H1 (cell line): ENCODE measurements around the gene GPC3. TPM values are rescaled to one million over a fixed set of nuclear protein-coding genes. Genes with fewer than 3 reads are reported as not detected.

Source experiments
- CTCF ChIA-PET: fragments of 300-600 bp; sonication (Branson Sonifier 250); formaldehyde crosslinking; loops from one replicate; lab custom pipeline; 2021; ENCODE audit not compliant: partially characterized antibody; lab: Charles Lee
- POLR2A ChIA-PET: fragments of 300-600 bp; sonication (Branson Sonifier 250); formaldehyde crosslinking; loops from one replicate; lab custom pipeline; 2021; ENCODE audit warnings: inconsistent platforms; ENCODE audit not compliant: partially characterized antibody; lab: Charles Lee
- DNase-seq, 2 experiments: peaks; one replicate each; pipeline versions ENCODE4 v3.0.0 to v3.0.0-alpha.2; 2010 to 2022; ENCODE audit warnings: low spot score in 2 of 2, low read depth in 1 of 2, mixed read lengths in 1 of 2
- FAIRE-seq: peaks from 2 replicates; lab custom pipeline; 2011; peaks lifted over from hg19 to GRCh38; lab: Jason Lieb, UNC
- H2AFZ ChIP-seq: 2 replicates; pipeline ENCODE4 v1.8.1; 2012; ENCODE audit warnings: low read length, inconsistent platforms
- H2AK5ac ChIP-seq: 2 replicates; pipeline ENCODE4 v1.6.1; 2013; ENCODE audit warnings: low read depth, low read length
- H2BK120ac ChIP-seq: replicated peaks from 2 replicates; pipeline ENCODE3; 2013; ENCODE audit warnings: low read depth, low read length, inconsistent platforms
- H2BK12ac ChIP-seq: 2 replicates; pipeline ENCODE4 v1.6.1; 2013; ENCODE audit warnings: low read depth, low read length
- H2BK15ac ChIP-seq: 2 replicates; pipeline ENCODE4 v1.6.1; 2013; ENCODE audit warnings: low read length
- H2BK20ac ChIP-seq: 2 replicates; pipeline ENCODE4 v1.6.1; 2013; ENCODE audit warnings: low read length
- H2BK5ac ChIP-seq: 2 replicates; pipeline ENCODE4 v1.6.1; 2013; ENCODE audit warnings: low read depth, low read length
- H3K14ac ChIP-seq: 2 replicates; pipeline ENCODE4 v1.6.1; 2013; ENCODE audit warnings: inconsistent platforms; ENCODE audit not compliant: insufficient read length
- H3K18ac ChIP-seq: 2 replicates; pipeline ENCODE4 v1.6.1; 2013; ENCODE audit warnings: low read length; ENCODE audit errors: extremely low read depth
- H3K23ac ChIP-seq: 2 replicates; pipeline ENCODE4 v1.6.1; 2013; ENCODE audit warnings: inconsistent platforms; ENCODE audit not compliant: insufficient read length
- H3K23me2 ChIP-seq: 2 replicates; pipeline ENCODE4 v1.6.1; 2013; ENCODE audit warnings: low read depth, low read length
- H3K27ac ChIP-seq: 2 replicates; pipeline ENCODE4 v1.6.1; 2011; ENCODE audit warnings: low read depth, low read length, inconsistent platforms
- H3K27me3 ChIP-seq, 4 experiments: replicated peaks in 1 of 4; 1 replicate in 1 of 4; 2 replicates in 3 of 4; pipeline versions ENCODE4 v1.6.1 to v1.8.1; 2011 to 2013; ENCODE audit warnings: low read length in 3 of 4, mild to moderate bottlenecking in 3 of 4, inconsistent platforms in 2 of 4, mixed read lengths in 2 of 4, moderate library complexity in 1 of 4; ENCODE audit not compliant: control insufficient read depth in 3 of 4, insufficient read depth in 3 of 4; ENCODE audit errors: extremely low read depth in 1 of 4
- H3K36me3 ChIP-seq, 4 experiments: 2 replicates each; pipeline versions ENCODE4 v1.6.1 to v1.8.1; 2011 to 2013; ENCODE audit warnings: mild to moderate bottlenecking in 4 of 4, low read length in 3 of 4, moderate library complexity in 2 of 4, control low read depth in 1 of 4, inconsistent platforms in 1 of 4; ENCODE audit not compliant: insufficient read depth in 4 of 4, control insufficient read depth in 2 of 4
- H3K4ac ChIP-seq: replicated peaks from 2 replicates; pipeline ENCODE3; 2013; ENCODE audit warnings: low read length, low read depth, mixed read lengths, inconsistent platforms; ENCODE audit not compliant: insufficient read length
- H3K4me1 ChIP-seq, 4 experiments: replicated peaks in 1 of 4; 1 replicate in 1 of 4; 2 replicates in 3 of 4; pipeline versions ENCODE4 v1.6.1 to v1.8.1; 2011 to 2013; ENCODE audit warnings: low read length in 3 of 4, inconsistent platforms in 2 of 4, mixed read lengths in 1 of 4; ENCODE audit not compliant: insufficient read depth in 4 of 4, control insufficient read depth in 3 of 4
- H3K4me2 ChIP-seq, 2 experiments: 2 replicates each; pipeline versions ENCODE4 v1.6.1 to v1.8.1; 2011 to 2013; ENCODE audit warnings: low read depth in 2 of 2, low read length in 2 of 2, control low read depth in 1 of 2, inconsistent platforms in 1 of 2, mild to moderate bottlenecking in 1 of 2; ENCODE audit not compliant: insufficient read depth in 1 of 2
- H3K4me3 ChIP-seq, 4 experiments: fragments of 200-600, 300-600 bp in 1 of 4; sonication (generic), shearing (Covaris generic), sonication (Bioruptor Twin) in 1 of 4; 2 replicates each; pipeline versions ENCODE4 v1.5.1 to v1.8.1; 2011 to 2016; ENCODE audit warnings: low read length in 4 of 4, low read depth in 3 of 4, control low read depth in 2 of 4, inconsistent platforms in 2 of 4, mild to moderate bottlenecking in 2 of 4, mixed read lengths in 1 of 4, moderate library complexity in 1 of 4; ENCODE audit not compliant: insufficient read depth in 2 of 4; ENCODE audit errors: extremely low read depth in 1 of 4
- H3K56ac ChIP-seq: replicated peaks from 2 replicates; pipeline ENCODE3; 2013; ENCODE audit warnings: low read depth, mild to moderate bottlenecking, mixed read lengths, low read length, inconsistent platforms; ENCODE audit not compliant: insufficient read length
- H3K79me1 ChIP-seq: 2 replicates; pipeline ENCODE4 v1.6.1; 2013; ENCODE audit warnings: low read depth, low read length, control low read depth
- H3K79me2 ChIP-seq, 2 experiments: 2 replicates each; pipeline versions ENCODE4 v1.6.1 to v1.8.1; 2012 to 2013; ENCODE audit warnings: low read length in 2 of 2, mild to moderate bottlenecking in 2 of 2, inconsistent platforms in 1 of 2; ENCODE audit not compliant: insufficient read depth in 2 of 2, control insufficient read depth in 1 of 2
- H3K9ac ChIP-seq, 4 experiments: replicated peaks in 1 of 4; 1 replicate in 1 of 4; 2 replicates in 3 of 4; pipeline versions ENCODE4 v1.6.1 to v1.8.1; 2011 to 2013; ENCODE audit warnings: low read depth in 3 of 4, low read length in 3 of 4, control low read depth in 2 of 4, mild to moderate bottlenecking in 2 of 4, moderate library complexity in 2 of 4, inconsistent platforms in 1 of 4; ENCODE audit errors: extremely low read depth in 1 of 4
- H3K9me3 ChIP-seq, 2 experiments: 2 replicates each; pipeline versions ENCODE4 v1.6.1 to v1.8.1; 2012 to 2013; ENCODE audit warnings: mild to moderate bottlenecking in 2 of 2, moderate library complexity in 2 of 2, control low read depth in 1 of 2, inconsistent platforms in 1 of 2, low read depth in 1 of 2, low read length in 1 of 2, mixed read lengths in 1 of 2; ENCODE audit not compliant: insufficient read depth in 2 of 2
- H4K20me1 ChIP-seq, 2 experiments: replicated peaks in 1 of 2; 2 replicates each; pipeline versions ENCODE3 to v1.8.1; 2011 to 2013; ENCODE audit warnings: inconsistent platforms in 2 of 2, low read length in 2 of 2, mild to moderate bottlenecking in 1 of 2; ENCODE audit not compliant: insufficient read depth in 2 of 2, control insufficient read depth in 1 of 2
- H4K5ac ChIP-seq: 2 replicates; pipeline ENCODE4 v1.6.1; 2013; ENCODE audit warnings: low read length, low read depth, mixed read lengths, inconsistent platforms; ENCODE audit not compliant: insufficient read length
- H4K8ac ChIP-seq: 2 replicates; pipeline ENCODE4 v1.8.0; 2013; ENCODE audit warnings: mild to moderate bottlenecking, moderate library complexity, low read length, inconsistent platforms; ENCODE audit not compliant: insufficient read depth; ENCODE audit errors: extremely low read depth
- H4K91ac ChIP-seq: replicated peaks from 2 replicates; pipeline ENCODE3; 2013; ENCODE audit warnings: low read length, mixed read lengths, inconsistent platforms; ENCODE audit not compliant: insufficient read length
- BRCA1 ChIP-seq: IDR thresholded peaks from 2 replicates; pipeline ENCODE4 v1.6.1; 2012; ENCODE audit warnings: low read depth, low read length, improper control_type of control experiment
- CBX5 ChIP-seq: fragments of 300-800, 300-1000 bp; sonication (generic); IDR thresholded peaks from 2 replicates; pipeline ENCODE4 v1.7.1; 2016; ENCODE audit warnings: antibody characterized with exemption, low read length, low read depth
- CHD1 ChIP-seq: IDR thresholded peaks from 2 replicates; pipeline ENCODE4 v1.6.1; 2012; ENCODE audit warnings: low read depth, low read length, improper control_type of control experiment
- CHD2 ChIP-seq: IDR thresholded peaks from 2 replicates; pipeline ENCODE4 v1.6.1; 2012; ENCODE audit warnings: low read length, improper control_type of control experiment
- FOSL1 ChIP-seq: IDR thresholded peaks from 2 replicates; pipeline ENCODE4 v1.6.1; 2011; ENCODE audit warnings: mild to moderate bottlenecking, low read depth, low read length, moderate library complexity; ENCODE audit not compliant: insufficient read depth
- GABPA ChIP-seq: IDR thresholded peaks from 2 replicates; pipeline ENCODE4 v1.6.1; 2011; ENCODE audit warnings: mild to moderate bottlenecking, low read length, moderate library complexity, borderline replicate concordance; ENCODE audit not compliant: insufficient read depth
- JUN ChIP-seq: IDR thresholded peaks from 2 replicates; pipeline ENCODE4 v1.6.1; 2011; ENCODE audit warnings: low read depth, mild to moderate bottlenecking, improper control_type of control experiment, low read length
- MAX ChIP-seq: IDR thresholded peaks from 2 replicates; pipeline ENCODE4 v1.6.1; 2012; ENCODE audit warnings: inconsistent platforms
- POLR2A ChIP-seq, 2 experiments: IDR thresholded peaks; 1 replicate in 1 of 2; 2 replicates in 1 of 2; pipeline ENCODE4 v1.6.1; 2011; ENCODE audit warnings: low read depth in 2 of 2, low read length in 2 of 2, mild to moderate bottlenecking in 2 of 2; ENCODE audit errors: control extremely low read depth in 1 of 2
- RBBP5 ChIP-seq: IDR thresholded peaks from 2 replicates; pipeline ENCODE4 v1.7.1; 2012; ENCODE audit warnings: low read depth, mild to moderate bottlenecking, inconsistent platforms, low read length, moderate library complexity, borderline replicate concordance
- TAF7 ChIP-seq: optimal IDR thresholded peaks from 2 replicates; pipeline ENCODE3; 2011; ENCODE audit warnings: low read depth, mild to moderate bottlenecking, inconsistent platforms, low read length, moderate library complexity, borderline replicate concordance
- USF2 ChIP-seq: IDR thresholded peaks from 2 replicates; pipeline ENCODE4 v1.6.1; 2011; ENCODE audit warnings: low read length, improper control_type of control experiment
- WGBS, 2 experiments: shearing (Covaris generic) in 1 of 2; methylation state at CpG; one replicate each; pipeline versions ENCODE4 v1.1.6 to v1.1.7; 2013 to 2015; ENCODE audit warnings: low lambda C conversion rate in 2 of 2, mixed read lengths in 2 of 2, inconsistent platforms in 1 of 2, low coverage in 1 of 2, missing lambda C conversion rate in 1 of 2; ENCODE audit not compliant: insufficient replicate concordance in 2 of 2, insufficient coverage in 1 of 2, insufficient read length in 1 of 2; ENCODE audit errors: extremely low coverage in 1 of 2, missing lambda C conversion rate in 1 of 2; 5-methylcytosine and 5-hydroxymethylcytosine counted together
- polyA plus RNA-seq, 7 experiments: library from polyadenylated mRNA; depleted of rRNA in 3 of 7; stranded (reverse) in 5 of 7; unstranded in 2 of 7; fragments of >200 nt in 5 of 7; fragments of 200-250 nt in 2 of 7; gene quantifications; 1 replicate in 5 of 7; 2 replicates in 1 of 7; 4 replicates in 1 of 7; pipeline versions ENCODE4 v1.2.1 to v1.2.3, GENCODE V29; 2011 to 2013; ENCODE audit warnings: missing spikeins in 2 of 7, mixed read lengths in 2 of 7
- total RNA-seq: library from RNA; stranded (reverse); fragmentation: NEBNext Ultra II Directional; extraction: Animal tissue kit (Norgen Biotek cat#: 25700); gene quantifications from 2 replicates; pipeline ENCODE4 v1.2.1, GENCODE V29; 2021

Gene GPC3
- total and polyA plus RNA-seq, 2 of the 8 experiments (the other 6 are each of a cell fraction or from before 2014, with no cell fraction given): 64.8 to 71.9 TPM

GRCh38 chrX:133674726-133675470 lies 310.5 kb downstream of the GPC3 start:
- H3K27ac ChIP-seq: no peak overlapping the region
- TF ChIP-seq FOSL1 (no peak), GABPA (no peak), BRCA1 (no peak), USF2 (no peak), RBBP5 (no peak), JUN (no peak), MAX (no peak), TAF7 (no peak), CHD2 (no peak), CHD1 (no peak), CBX5 (no peak), POLR2A (IDR thresholded peaks at IDR 0.05; ENCODE audit: control extremely low read depth in 1 of 2, low read depth in 2 of 2, low read length in 2 of 2) (no peak)

More at GRCh38 chrX:133674726-133675470, 310.5 kb downstream of the GPC3 start:
- WGBS, 2 experiments: 44% methylated on average over 6 of the region's 6 CpGs; no CpG with 5 or more reads in 1 of the 2 experiments
- DNase-seq: no peak
- H4K91ac ChIP-seq: no peak overlapping the region
- no peak overlapping the region for H3K4me3 ChIP-seq
- FAIRE-seq: no peak
- no peak overlapping the region for H3K56ac ChIP-seq
- no peak overlapping the region for H4K5ac ChIP-seq
- H2BK12ac ChIP-seq: no peak overlapping the region
- no peak overlapping the region for H2AFZ ChIP-seq
- no peak overlapping the region for H3K23ac ChIP-seq
- H3K36me3 ChIP-seq: no peaks in the 10 kb centered on the region
- ChIA-PET CTCF (interaction anchor here (0.7 to 1.2 kb wide), 2 partner anchors 9 to 340 kb away, joined by 3 read pairs; no protein-coding TSS in a partner anchor), POLR2A (interaction anchor here (0.6 kb wide), 1 partner anchor 34 kb away, joined by 3 read pairs; no protein-coding TSS in a partner anchor)
- H2AK5ac ChIP-seq: no peak overlapping the region
- no peaks in the 10 kb centered on the region for H3K79me1 ChIP-seq
- H3K23me2 ChIP-seq: no peaks in the 10 kb centered on the region
- no peaks in the 10 kb centered on the region for H4K20me1 ChIP-seq
- H3K4me2 ChIP-seq: no peak overlapping the region; a peak in 1 of 4 replicates
- H4K8ac ChIP-seq: no peak overlapping the region
- no peaks in the 10 kb centered on the region for H3K27me3 ChIP-seq
- no peak overlapping the region for H3K14ac ChIP-seq
- no peaks in the 10 kb centered on the region for H3K9me3 ChIP-seq
- H3K9ac ChIP-seq: no peak overlapping the region
- H3K4ac ChIP-seq: no peak overlapping the region
- no peaks in the 10 kb centered on the region for H3K79me2 ChIP-seq
- H2BK5ac ChIP-seq: no peak overlapping the region
- H3K18ac ChIP-seq: no peak overlapping the region
- peaks cover 0 to 11% (median 4%) of the 10 kb centered on the region in 4 experiments; a peak in 4 of 7 replicates for H3K4me1 ChIP-seq
- no peak overlapping the region for H2BK120ac ChIP-seq
- H2BK20ac ChIP-seq: no peak overlapping the region
- H2BK15ac ChIP-seq: no peak overlapping the region
